NCI-H460 (cell line): Measurements from ENCODE around the gene POFUT1. TPM values are rescaled to one million over a fixed set of nuclear protein-coding genes. Genes with fewer than 3 reads are reported as not detected.
A peak's percentile ranks its signal among the peaks of the same experiment; 100 is the strongest.
"Not testable (repeated sequence)": the region's sequence is repeated elsewhere in the genome, so short reads cannot be mapped to it uniquely, and the experiment has no call there.

Experiments
- DNase-seq: peaks from one replicate; pipeline ENCODE4 v3.0.0-alpha.2; 2016; ENCODE audit warnings: low read depth; ENCODE audit errors: extremely low read depth
- polyA plus RNA-seq: library from polyadenylated mRNA; depleted of rRNA; stranded (reverse); fragments of >200 nt; gene quantifications from 2 replicates; pipeline ENCODE4 v1.2.3, GENCODE V29; 2014; cell fraction: nucleus; rRNA removed
- total RNA-seq: library from RNA; depleted of rRNA; stranded (reverse); fragments of >200 nt; shearing (Covaris generic); gene quantifications from 2 replicates; pipeline ENCODE4 v1.2.3, GENCODE V29; 2014; rRNA removed

The POFUT1 gene
- total RNA-seq, result 46.7 and 50.8 TPM in 2 replicates
- polyA plus RNA-seq, result 48.1 and 63.3 TPM in 2 replicates

DNA sequence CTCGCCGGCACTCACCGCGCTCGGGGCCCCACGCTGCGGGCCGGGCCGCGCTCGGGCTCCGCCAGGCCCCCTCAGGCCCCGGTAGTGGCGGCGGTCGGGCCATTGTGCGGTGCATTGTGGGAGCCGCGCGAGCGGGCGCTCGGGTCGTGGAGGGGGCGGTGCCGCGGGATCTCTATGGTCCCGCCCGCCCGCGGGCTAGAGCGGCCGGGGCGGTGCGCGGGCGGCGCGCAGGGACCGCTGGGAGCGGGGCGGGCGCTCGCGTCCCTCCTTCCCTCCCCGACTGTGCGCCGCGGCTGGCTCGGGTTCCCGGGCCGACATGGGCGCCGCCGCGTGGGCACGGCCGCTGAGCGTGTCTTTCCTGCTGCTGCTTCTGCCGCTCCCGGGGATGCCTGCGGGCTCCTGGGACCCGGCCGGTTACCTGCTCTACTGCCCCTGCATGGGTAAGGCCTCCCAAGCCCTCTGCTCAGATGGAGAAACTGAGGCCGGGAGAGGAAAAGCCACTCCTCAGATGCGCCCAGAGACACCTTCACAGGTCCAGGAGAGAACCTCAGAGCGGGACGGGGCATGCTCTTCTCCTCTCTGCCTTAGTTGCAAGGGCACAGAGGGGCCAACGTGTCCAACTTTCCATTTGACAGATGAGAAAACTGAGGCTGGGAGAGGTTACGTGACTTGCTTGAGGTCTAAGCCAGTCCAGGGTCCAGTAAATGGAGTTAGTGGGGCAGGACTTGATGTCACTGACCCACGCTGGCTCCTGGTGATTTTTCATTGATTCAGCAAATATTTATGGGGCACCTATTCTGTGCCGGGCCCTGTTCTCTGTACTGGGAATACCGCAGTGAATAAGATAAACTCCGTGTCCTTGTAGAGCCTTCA lies at the start of gene POFUT1, which contains the start of gene PLAGL2:
Gene POFUT1, plus strand, starts transcription at position 255 of the 873 bp plus-strand sequence. Its CDS starts 62 bp downstream, at position 317.
Gene PLAGL2, minus strand, starts transcription at position 118 of the 873 bp plus-strand sequence. CDS start 5,565 bp downstream, outside the sequence.
- peak; percentile 84 for DNase-seq

DNA sequence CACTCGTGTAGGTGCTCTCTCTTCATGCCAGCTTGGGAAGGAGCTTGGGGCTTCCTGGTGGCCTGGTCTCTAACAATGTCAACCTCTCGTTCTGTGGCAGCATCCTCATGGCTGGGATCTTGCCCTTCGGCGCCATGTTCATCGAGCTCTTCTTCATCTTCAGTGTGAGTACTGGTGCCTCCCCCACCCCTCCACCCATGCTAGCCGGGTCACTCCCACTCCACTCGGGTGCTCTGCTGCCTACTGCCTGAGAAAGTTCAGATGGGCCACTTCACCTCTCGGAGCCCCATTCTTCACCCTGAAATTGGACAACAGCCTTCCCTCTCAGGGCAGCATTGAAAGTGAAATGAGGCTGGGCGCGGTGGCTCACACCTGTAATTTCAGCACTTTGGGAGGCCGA lies 49.3 kb upstream of the POFUT1 start:
- DNase-seq, result no peak

DNA sequence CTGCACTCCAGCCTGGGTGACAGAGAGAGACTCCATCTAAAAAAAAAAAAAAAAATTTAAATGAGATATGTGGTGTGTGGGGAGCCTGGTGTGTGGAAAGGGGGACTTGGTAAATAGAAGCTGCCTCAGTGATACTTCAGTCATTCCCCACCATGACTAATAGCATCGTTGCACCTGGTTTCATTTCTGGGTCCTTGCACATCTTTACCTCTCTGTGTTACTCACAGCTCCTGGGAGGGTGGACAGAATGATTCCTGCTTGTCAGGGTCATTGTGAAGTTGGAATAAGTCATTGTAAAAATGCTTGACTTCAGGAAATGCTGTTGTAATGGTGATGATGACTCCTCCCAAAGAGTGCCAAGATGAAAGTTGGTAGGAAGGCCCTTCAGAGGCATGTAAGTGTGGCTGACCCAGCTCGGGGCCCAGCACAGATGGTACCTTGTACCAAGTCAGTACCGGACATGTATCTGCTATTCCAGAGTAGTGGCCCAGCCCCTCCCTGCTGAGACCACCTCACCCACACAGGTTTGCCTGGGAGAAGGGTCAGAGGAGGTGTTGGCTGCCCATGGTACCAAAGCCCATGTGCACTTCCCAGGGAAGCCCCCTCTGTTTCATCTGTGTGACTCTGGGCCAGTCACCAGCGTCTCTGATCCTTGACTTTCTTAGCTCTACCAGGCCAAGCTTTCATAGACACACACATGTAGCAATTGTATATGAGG lies 48.6 kb upstream of the POFUT1 start:
- DNase-seq, result no peak

- no peak for DNase-seq
These were observed 47.9 kb upstream of the POFUT1 start for GRCh38 chr20:32159766-32160221.

DNA sequence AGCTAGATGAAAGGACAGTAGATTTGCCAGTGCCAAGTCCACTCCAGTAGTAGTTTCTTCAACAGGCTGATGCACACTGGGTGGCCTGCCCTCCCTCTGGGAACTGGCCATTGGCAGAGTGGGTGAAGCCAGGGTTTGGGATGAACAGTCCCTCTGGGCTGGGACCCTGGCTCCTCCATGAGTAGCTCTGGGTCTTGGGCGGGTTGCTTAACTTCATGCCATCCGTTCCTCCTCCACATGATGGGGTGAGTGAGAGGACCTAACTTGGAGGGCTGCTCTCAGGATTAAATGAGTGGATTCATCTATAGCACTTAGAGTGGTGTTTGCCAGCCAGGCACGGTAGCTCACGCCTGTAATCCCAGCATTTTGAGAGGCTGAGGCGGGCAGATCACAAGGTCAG lies 47.3 kb upstream of the POFUT1 start:
- DNase-seq, result no peak

DNA sequence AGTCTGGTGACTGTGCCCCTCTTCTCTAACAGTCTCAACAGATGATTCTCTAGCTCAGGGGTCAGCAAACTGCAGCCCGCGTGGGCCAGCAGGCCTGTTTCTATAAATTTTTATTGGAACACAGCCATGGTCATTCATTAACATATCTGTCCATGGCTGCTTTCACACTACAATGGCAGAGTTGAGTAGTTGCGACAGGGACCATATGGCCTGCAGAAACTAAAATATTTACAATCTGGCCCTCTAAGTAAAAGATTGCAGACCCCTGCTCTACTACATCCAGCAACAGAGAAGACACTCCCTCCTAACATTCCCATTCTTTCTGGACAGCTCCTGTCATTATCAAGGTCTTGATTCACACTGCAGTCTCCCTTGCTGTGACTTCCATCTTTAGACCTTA lies 45.3 kb upstream of the POFUT1 start:
- no peak for DNase-seq

DNA sequence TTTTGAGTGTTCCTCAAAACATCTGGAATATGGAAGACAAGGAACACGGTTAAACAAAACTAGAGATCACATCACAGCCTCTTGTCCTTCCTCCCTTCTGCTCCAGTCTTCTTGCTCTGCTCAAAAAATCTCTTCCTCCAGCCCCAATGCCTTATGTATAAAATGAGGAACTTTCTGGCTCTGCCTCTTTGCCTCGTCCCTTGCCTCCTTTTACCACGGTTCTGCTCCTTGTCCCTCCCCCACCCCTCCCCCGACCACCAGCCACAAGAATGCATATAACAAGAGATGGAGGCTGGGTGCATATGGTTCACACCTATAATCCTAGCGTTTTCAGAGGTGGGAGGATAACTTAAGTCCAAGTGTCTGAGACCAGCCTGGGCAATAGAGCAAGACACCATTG lies 43.7 kb upstream of the POFUT1 start:
- no peak for DNase-seq

GRCh38 chr20:32164984-32165735 lies 42.5 kb upstream of the POFUT1 start:
- no peak for DNase-seq

DNA sequence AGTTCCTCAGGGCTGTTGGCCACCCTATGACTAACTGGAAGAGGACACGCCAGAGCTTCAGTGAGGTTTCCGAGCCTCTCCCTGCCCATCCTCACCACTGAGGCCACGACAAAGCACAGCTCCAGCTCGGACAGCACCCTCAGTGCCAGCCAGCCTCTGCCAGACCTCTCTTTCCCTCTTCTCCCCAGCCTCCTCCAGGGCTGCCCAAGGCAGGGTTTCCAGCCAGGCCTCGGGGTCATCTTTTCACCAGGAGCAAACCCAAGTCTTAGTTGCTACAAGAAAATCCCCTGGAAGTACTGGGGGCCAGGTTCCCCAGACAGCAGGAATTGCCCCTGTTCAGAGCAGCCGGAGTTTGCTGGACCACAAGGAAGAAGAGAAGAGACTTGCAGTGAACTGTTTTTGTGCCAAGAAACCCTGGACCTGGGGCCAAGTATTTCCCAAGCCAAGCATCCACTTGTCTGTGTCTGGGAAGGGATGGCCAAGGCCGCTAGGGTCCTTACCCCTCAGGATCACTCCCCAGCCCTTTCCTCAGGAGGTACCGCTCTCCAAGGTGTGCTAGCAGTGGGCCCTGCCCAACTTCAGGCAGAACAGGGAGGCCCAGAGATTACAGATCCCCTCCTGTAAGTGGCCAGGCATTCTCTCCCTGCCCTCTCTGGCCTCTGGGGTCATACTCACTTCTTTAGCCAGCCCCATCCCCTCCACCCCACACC lies 41.7 kb upstream of the POFUT1 start:
- no peak for DNase-seq

- no peak for DNase-seq
These were observed 40.1 kb upstream of the POFUT1 start for GRCh38 chr20:32167552-32167951.

- no peak for DNase-seq
These were observed 39.3 kb upstream of the POFUT1 start for GRCh38 chr20:32168184-32168910.

DNA sequence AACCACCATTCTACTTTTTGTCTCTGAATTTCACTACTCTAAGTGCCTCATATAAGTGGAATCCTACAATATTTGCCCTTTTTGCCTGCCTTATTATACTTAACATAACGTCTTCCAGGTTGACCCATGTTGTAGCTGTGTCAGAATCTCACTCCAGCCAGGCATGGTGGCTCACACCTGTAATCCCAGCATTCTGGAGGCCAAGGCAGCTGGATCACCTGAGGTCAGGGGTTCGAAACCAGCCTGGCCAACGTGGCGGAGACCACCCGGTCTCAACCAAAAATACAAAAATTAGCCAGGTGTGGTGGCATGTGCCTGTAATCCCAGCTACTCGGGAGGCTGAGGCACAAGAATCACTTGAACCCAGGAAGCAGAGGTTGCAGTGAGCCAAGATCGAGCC lies 30.0 kb upstream of the POFUT1 start:
- DNase-seq, result not testable (repeated sequence)

GRCh38 chr20:32179515-32179914 lies 28.2 kb upstream of the POFUT1 start:
- no peak for DNase-seq

DNA sequence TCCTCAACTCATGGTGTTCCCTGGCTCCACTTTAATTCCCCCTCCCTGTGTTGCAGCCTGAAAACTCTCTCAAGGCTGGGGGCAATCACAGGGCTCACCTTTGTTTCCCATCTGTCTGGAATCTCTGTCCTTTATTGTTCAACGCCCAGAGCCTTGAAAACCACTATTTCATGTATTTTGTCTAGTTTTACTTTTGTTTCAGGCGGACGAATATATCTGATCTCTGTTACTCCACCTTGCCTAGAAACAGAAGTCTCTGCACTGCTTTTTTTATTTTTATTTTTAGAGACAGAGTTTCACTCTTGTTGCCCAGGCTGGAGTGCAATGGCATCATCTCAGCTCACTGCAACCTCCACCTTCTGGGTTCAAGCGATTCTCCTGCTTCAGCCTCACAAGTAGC lies 27.7 kb upstream of the POFUT1 start:
- DNase-seq, result no peak

- no peak for DNase-seq
These were observed 26.1 kb upstream of the POFUT1 start for GRCh38 chr20:32181606-32182005.

- no peak for DNase-seq
These were observed 23.6 kb upstream of the POFUT1 start for GRCh38 chr20:32183947-32184635.

DNA sequence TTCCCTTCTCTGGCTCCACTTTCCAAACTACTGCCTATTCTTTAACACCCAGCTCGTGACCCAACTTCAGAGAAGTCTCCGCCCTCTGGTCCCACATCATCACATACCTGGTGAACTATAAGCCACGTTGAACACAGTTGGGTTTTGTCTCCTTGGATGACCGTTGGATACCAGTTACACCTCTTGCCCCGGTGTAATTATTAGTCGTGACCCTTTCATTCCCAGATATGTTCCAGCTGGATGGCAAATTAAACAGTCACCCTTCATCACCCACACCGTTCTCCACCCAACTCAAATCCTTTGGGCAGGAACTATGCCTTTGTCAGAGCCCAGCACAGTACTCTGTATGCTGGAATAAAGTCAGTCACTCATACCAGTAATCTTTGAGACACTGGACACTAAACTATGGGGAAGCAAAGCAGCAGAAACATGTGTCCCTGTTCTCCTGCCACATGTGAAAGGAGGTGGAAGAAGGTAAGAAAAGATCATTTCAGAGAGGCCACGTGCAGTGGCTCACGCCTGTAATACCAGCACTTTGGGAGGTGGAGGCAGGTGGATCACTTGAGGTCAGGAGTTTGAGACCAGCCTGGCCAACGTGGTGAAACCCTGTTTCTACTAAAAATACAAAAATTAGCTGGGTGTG lies 22.6 kb upstream of the POFUT1 start:
- DNase-seq, result no peak

- DNase-seq, result no peak
These were observed 21.2 kb upstream of the POFUT1 start for GRCh38 chr20:32186506-32186905.
